Spinal cord (tissue), 10 donors: Measurements from ENCODE around the gene LGALS3BP. TPM values are rescaled to one million over a fixed set of nuclear protein-coding genes. Genes with fewer than 3 reads are reported as not detected.
"Not testable (repeated sequence)": the region's sequence is repeated elsewhere in the genome, so short reads cannot be mapped to it uniquely, and the experiment has no call there.

Source experiments
- DNase-seq, 6 donors: peaks; one replicate each; pipeline versions ENCODE4 v3.0.0 to v3.0.0-alpha.2; 2013 to 2015; ENCODE audit warnings: low spot score in 6 of 6, low read depth in 4 of 6
- H3K27ac ChIP-seq: one replicate; pipeline ENCODE4 v1.5.1; 2013; ENCODE audit warnings: low read depth, low read length, control low read depth
- H3K27me3 ChIP-seq: one replicate; pipeline ENCODE4 v1.6.1; 2013; ENCODE audit warnings: low read length; ENCODE audit not compliant: control insufficient read depth, insufficient read depth
- H3K36me3 ChIP-seq: one replicate; pipeline ENCODE4 v1.6.1; 2013; ENCODE audit warnings: low read length; ENCODE audit not compliant: control insufficient read depth, insufficient read depth
- H3K4me1 ChIP-seq: one replicate; pipeline ENCODE4 v1.6.1; 2013; ENCODE audit warnings: low read length; ENCODE audit not compliant: control insufficient read depth, insufficient read depth
- H3K4me3 ChIP-seq: one replicate; pipeline ENCODE4 v1.5.1; 2013; ENCODE audit warnings: low read depth, low read length, control low read depth
- H3K9me3 ChIP-seq: one replicate; pipeline ENCODE4 v1.6.1; 2013; ENCODE audit warnings: low read length; ENCODE audit not compliant: control insufficient read depth, insufficient read depth
- WGBS: methylation state at CpG from one replicate; pipeline ENCODE4 v1.1.5; 2013; ENCODE audit warnings: missing lambda C conversion rate; ENCODE audit not compliant: insufficient coverage; 5-methylcytosine and 5-hydroxymethylcytosine counted together
- polyA plus RNA-seq, 2 donors: library from polyadenylated mRNA; unstranded; fragments of 120-200 nt; gene quantifications; one replicate each; pipeline ENCODE4 v1.2.1, GENCODE V29; 2013; ENCODE audit not compliant: insufficient read length in 2 of 2
- total RNA-seq, 2 donors: library from RNA; depleted of rRNA in 1 of 2; stranded (reverse); fragments of 120-200 nt in 1 of 2; fragments of >200 nt in 1 of 2; gene quantifications; one replicate each; pipeline versions ENCODE4 v1.2.3 to v1.2.4, GENCODE V29; 2013 to 2014
- donor health status: healthy.

LGALS3BP gene
- total and polyA plus RNA-seq, 4 donors: 83.0 to 166 (median 106) TPM

GRCh38 chr17:78963378-78963777 lies 16.3 kb downstream of the LGALS3BP start:
- H3K4me3 ChIP-seq: no peak overlapping the region
- peaks cover 20% of the 10 kb centered on the region for H3K36me3 ChIP-seq
- no peak overlapping the region for H3K27ac ChIP-seq
- peaks cover 7% of the 10 kb centered on the region for H3K4me1 ChIP-seq
- 67% methylated on average over 2 of the region's 6 CpGs for WGBS
- no peaks in the 10 kb centered on the region for H3K27me3 ChIP-seq
- H3K9me3 ChIP-seq: no peaks in the 10 kb centered on the region
- no peak for DNase-seq

GRCh38 chr17:78962984-78963348 lies 16.8 kb downstream of the LGALS3BP start:
- not testable (repeated sequence) for H3K9me3 ChIP-seq, H3K4me3 ChIP-seq, H3K4me1 ChIP-seq, H3K27ac ChIP-seq, DNase-seq, H3K27me3 ChIP-seq
- WGBS: 96% methylated on average over 8 of the region's 8 CpGs
- H3K36me3 ChIP-seq: peaks cover 16% of the 10 kb centered on the region

GRCh38 chr17:78962345-78962983 lies 17.3 kb downstream of the LGALS3BP start:
- Histone ChIP-seq H3K36me3 (peaks cover 11% of the 10 kb centered on the region), H3K27me3 (no peaks in the 10 kb centered on the region), H3K27ac (no peak overlapping the region), H3K4me3 (no peak overlapping the region), H3K4me1 (peaks cover 9% of the 10 kb centered on the region), H3K9me3 (no peaks in the 10 kb centered on the region)
- 82% methylated on average over 18 of the region's 19 CpGs for WGBS
- no peak for DNase-seq

- no peaks in the 10 kb centered on the region for H3K9me3 ChIP-seq
- H3K36me3 ChIP-seq: peaks cover 3% of the 10 kb centered on the region
- DNase-seq: no peak
- no peak overlapping the region for H3K27ac ChIP-seq
- 100% methylated on average over 1 of the region's 4 CpGs for WGBS
- no peak overlapping the region for H3K4me3 ChIP-seq
- peaks cover 15% of the 10 kb centered on the region for H3K4me1 ChIP-seq
- no peaks in the 10 kb centered on the region for H3K27me3 ChIP-seq
Measured at GRCh38 chr17:78961571-78961970, 18.2 kb downstream of the LGALS3BP start.

GRCh38 chr17:78960928-78961327 lies 18.8 kb downstream of the LGALS3BP start:
- H3K27ac ChIP-seq: no peak overlapping the region
- H3K4me3 ChIP-seq: no peak overlapping the region
- peak in 2 of 6 donors; percentile 48 to 91 for DNase-seq
- no peaks in the 10 kb centered on the region for H3K9me3 ChIP-seq
- no peaks in the 10 kb centered on the region for H3K27me3 ChIP-seq
- H3K36me3 ChIP-seq: no peaks in the 10 kb centered on the region
- peaks cover 19% of the 10 kb centered on the region for H3K4me1 ChIP-seq
- 44% methylated on average over 3 of the region's 5 CpGs for WGBS

GRCh38 chr17:78959803-78960202 lies 19.9 kb downstream of the LGALS3BP start:
- H3K9me3 ChIP-seq: no peaks in the 10 kb centered on the region
- H3K27ac ChIP-seq: no peak overlapping the region
- no peak for DNase-seq
- peaks cover 19% of the 10 kb centered on the region for H3K4me1 ChIP-seq
- 100% methylated on average over 8 of the region's 12 CpGs for WGBS
- no peaks in the 10 kb centered on the region for H3K36me3 ChIP-seq
- H3K27me3 ChIP-seq: no peaks in the 10 kb centered on the region
- H3K4me3 ChIP-seq: no peak overlapping the region

GRCh38 chr17:78958641-78959127 lies 21.0 kb downstream of the LGALS3BP start:
- Histone ChIP-seq H3K27me3 (no peaks in the 10 kb centered on the region), H3K36me3 (no peaks in the 10 kb centered on the region), H3K4me3 (no peak overlapping the region), H3K27ac (no peak overlapping the region), H3K4me1 (peaks cover 30% of the 10 kb centered on the region), H3K9me3 (no peaks in the 10 kb centered on the region)
- DNase-seq: no peak
- WGBS: 84% methylated on average over 7 of the region's 7 CpGs

- Histone ChIP-seq H3K4me1 (peaks cover 46% of the 10 kb centered on the region), H3K27me3 (no peaks in the 10 kb centered on the region), H3K4me3 (no peak overlapping the region), H3K9me3 (no peaks in the 10 kb centered on the region), H3K27ac (no peak overlapping the region), H3K36me3 (no peaks in the 10 kb centered on the region)
- peak in 2 of 6 donors; percentile 84 to 85 for DNase-seq
- WGBS: 17% methylated on average over 12 of the region's 12 CpGs
Measured at GRCh38 chr17:78957128-78957527, 22.6 kb downstream of the LGALS3BP start.

- H3K4me1 ChIP-seq: peaks cover 52% of the 10 kb centered on the region
- DNase-seq: no peak
- H3K9me3 ChIP-seq: peaks cover under 1% of the 10 kb centered on the region
- no peak overlapping the region for H3K27ac ChIP-seq
- 80% methylated on average over 2 of the region's 11 CpGs for WGBS
- H3K27me3 ChIP-seq: no peaks in the 10 kb centered on the region
- no peaks in the 10 kb centered on the region for H3K36me3 ChIP-seq
- no peak overlapping the region for H3K4me3 ChIP-seq
Measured at GRCh38 chr17:78956254-78956653, 23.5 kb downstream of the LGALS3BP start.

GRCh38 chr17:78954684-78955083 lies 25.0 kb downstream of the LGALS3BP start:
- Histone ChIP-seq H3K36me3 (no peaks in the 10 kb centered on the region), H3K9me3 (peaks cover 2% of the 10 kb centered on the region), H3K27me3 (no peaks in the 10 kb centered on the region), H3K4me3 (no peak overlapping the region), H3K4me1 (peaks cover 52% of the 10 kb centered on the region), H3K27ac (peak overlapping the region; percentile 61)
- no peak for DNase-seq
- 77% methylated on average over 12 of the region's 14 CpGs for WGBS
